GM12891 (cell line): Measurements from ENCODE around the gene FAM50A. TPM values are rescaled to one million over a fixed set of nuclear protein-coding genes. Genes with fewer than 3 reads are reported as not detected.
"Not testable (repeated sequence)": the region's sequence is repeated elsewhere in the genome, so short reads cannot be mapped to it uniquely, and the experiment has no call there.

ENCODE experiments used
- DNase-seq: peaks from one replicate; pipeline ENCODE4 v3.0.0; 2011; ENCODE audit warnings: low spot score; ENCODE audit not compliant: insufficient read length
- FAIRE-seq: peaks from 2 replicates; lab custom pipeline; 2011; peaks lifted over from hg19 to GRCh38; lab: Jason Lieb, UNC
- PAX5 ChIP-seq: IDR thresholded peaks from 2 replicates; pipeline ENCODE4 v1.6.1; 2011; ENCODE audit warnings: low read length, moderate library complexity, mild to moderate bottlenecking; ENCODE audit not compliant: insufficient read depth, severe bottlenecking
- POLR2A ChIP-seq: IDR thresholded peaks from 2 replicates; pipeline ENCODE4 v1.6.1; 2011; ENCODE audit warnings: low read depth, low read length, control low read depth
- POLR2AphosphoS5 ChIP-seq: IDR thresholded peaks from 2 replicates; pipeline ENCODE4 v1.6.1; 2011; ENCODE audit warnings: low read depth, low read length, control low read depth
- POU2F2 ChIP-seq: IDR thresholded peaks from 2 replicates; pipeline ENCODE4 v1.6.1; 2011; ENCODE audit warnings: low read depth, mild to moderate bottlenecking, control low read depth, low read length, moderate library complexity
- SPI1 ChIP-seq: IDR thresholded peaks from 2 replicates; pipeline ENCODE4 v1.6.1; 2011; ENCODE audit warnings: low read depth, low read length, control low read depth
- TAF1 ChIP-seq: IDR thresholded peaks from 2 replicates; pipeline ENCODE4 v1.6.1; 2011; ENCODE audit warnings: low read depth, low read length, control low read depth
- polyA plus RNA-seq: library from polyadenylated mRNA; unstranded; fragments of >200 nt; gene quantifications from one replicate; pipeline ENCODE4 v1.2.1, GENCODE V29; 2012; ENCODE audit warnings: low read depth, missing spikeins, inconsistent platforms; ENCODE audit not compliant: missing spikeins

Gene FAM50A, protein sequence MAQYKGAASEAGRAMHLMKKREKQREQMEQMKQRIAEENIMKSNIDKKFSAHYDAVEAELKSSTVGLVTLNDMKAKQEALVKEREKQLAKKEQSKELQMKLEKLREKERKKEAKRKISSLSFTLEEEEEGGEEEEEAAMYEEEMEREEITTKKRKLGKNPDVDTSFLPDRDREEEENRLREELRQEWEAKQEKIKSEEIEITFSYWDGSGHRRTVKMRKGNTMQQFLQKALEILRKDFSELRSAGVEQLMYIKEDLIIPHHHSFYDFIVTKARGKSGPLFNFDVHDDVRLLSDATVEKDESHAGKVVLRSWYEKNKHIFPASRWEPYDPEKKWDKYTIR
- polyA plus RNA-seq, result 59.9 TPM

- no peak for TF ChIP-seq POLR2AphosphoS5
- no peak for TF ChIP-seq POU2F2
- no peak for TF ChIP-seq PAX5
- no peak for TF ChIP-seq POLR2A
- no peak for TF ChIP-seq SPI1
- no peak for TF ChIP-seq TAF1
- DNase-seq, result peak; percentile 87
- FAIRE-seq, result peak; percentile 96
Measured at GRCh38 chrX:154443992-154444754, at the start of gene FAM50A. FAM50A (plus strand) TSS chrX:154444141; CDS start chrX:154444236, 95 bp downstream.

DNA sequence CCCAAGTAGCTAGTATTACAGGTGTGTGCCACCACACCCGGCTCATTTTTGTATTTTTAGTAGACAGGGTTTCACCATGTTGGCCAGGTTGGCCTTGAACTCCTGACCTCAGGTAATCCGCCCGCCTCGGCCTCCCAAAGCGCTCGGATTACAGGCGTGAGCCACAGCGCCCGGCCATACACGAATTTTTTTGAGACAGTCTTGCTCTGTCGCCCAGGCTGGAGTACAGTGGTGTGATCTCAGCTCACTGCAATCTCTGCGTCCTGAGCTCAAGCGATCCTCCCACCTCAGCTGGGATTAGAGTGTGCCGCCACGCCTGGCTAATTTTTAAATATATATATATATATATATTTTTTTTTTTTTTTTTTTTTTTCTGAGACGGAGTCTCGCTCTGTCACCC, 47.6 kb upstream of the FAM50A start:
- FAIRE-seq, DNase-seq: not testable (repeated sequence)

DNA sequence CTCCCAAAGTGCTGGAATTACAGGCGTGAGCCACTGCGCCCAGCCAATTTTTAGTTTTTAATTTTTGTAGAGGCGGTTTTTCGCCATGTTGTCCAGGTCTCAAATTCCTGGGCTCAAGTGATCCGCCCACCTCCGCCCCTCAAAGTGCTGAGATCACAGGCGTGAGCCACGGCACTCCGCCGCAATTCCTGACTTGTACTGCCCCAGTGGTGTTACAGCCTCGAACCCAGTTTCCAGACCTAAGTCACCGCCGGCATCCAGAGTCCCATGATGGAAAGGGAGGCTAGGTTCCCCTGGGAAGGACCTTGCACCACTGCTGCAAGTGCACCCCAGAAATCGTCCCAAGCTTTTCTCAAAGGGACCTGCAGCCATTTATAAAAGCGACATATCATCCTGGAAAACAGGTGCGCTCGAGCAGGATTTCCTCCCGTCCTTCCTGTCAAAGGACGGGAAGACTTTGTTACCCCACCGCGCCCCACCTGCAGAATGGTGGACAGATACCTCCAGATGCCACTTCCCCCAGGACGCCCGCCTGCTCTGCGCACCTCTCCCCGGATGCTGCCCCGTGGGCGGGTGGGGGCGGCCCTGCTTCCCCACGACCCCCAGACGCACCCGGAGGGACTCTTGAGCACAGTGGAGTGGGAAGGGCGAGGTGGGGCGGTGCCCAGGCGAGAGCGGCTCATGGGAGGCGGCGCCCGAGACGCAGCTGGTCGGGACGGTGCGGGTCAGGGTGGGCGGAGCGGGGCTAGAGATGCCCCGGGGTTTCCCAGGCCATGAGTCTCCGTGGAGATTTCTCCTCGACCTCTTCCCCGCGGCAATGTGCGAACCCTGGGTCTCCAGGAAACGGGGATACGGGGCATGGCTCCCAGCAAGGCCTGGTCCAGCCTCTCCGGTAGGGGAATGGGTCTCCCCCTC, 46.7 kb upstream of the FAM50A start:
- peak; percentile 75 for FAIRE-seq
- TF ChIP-seq PAX5 (no peak), POU2F2 (no peak), SPI1 (no peak), TAF1 (no peak), POLR2A (no peak), POLR2AphosphoS5 (no peak)
- peak; percentile 47 for DNase-seq

DNA sequence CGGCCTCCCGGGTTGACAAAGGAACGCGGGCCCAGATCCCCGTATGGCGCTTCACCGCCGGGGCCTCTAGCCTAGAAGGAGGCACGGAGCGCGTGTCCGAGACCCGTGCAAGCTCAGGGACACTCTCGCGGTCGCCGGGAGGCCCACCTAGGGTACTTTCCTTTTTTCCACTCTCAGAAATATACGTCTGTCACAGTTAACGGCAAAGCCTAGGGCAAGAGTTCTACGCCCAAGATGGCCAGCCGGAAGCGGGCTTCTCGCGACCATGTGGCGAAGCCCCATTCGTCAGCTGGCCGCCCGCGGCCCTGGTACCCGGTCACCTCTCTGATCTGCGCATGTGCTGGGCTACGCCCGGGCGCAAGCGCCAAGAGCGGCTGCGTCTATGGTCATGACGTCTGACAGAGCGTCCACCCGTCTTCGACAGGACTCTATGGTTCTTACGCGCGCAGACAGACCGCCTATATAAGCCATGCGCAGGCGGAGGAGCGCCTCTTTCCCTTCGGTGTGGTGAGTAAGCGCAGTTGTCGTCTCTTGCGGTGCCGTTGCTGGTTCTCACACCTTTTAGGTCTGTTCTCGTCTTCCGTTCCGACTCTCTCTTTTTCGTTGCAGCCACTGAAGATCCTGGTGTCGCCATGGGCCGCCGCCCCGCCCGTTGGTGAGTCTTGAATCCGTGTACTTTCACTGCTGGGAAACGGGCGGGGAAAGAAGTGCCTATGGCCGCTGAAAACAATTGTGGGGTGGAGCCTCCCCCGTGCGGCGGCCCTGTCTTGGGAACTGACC, 45.9 kb upstream of the FAM50A start, which contains the start of gene RPL10:
Gene RPL10, plus strand, starts transcription at position 490 of the 780 bp plus-strand sequence. Its CDS starts 143 bp downstream, at position 633.
- FAIRE-seq (peak; percentile 99), DNase-seq (peak; percentile 80)
- peak; percentile 100 for TF ChIP-seq POLR2A
- peak; percentile 96 for TF ChIP-seq POU2F2
- no peak for TF ChIP-seq PAX5
- TF ChIP-seq POLR2AphosphoS5, result peak; percentile 100
- no peak for TF ChIP-seq SPI1
- TF ChIP-seq TAF1, result peak; percentile 99

DNA sequence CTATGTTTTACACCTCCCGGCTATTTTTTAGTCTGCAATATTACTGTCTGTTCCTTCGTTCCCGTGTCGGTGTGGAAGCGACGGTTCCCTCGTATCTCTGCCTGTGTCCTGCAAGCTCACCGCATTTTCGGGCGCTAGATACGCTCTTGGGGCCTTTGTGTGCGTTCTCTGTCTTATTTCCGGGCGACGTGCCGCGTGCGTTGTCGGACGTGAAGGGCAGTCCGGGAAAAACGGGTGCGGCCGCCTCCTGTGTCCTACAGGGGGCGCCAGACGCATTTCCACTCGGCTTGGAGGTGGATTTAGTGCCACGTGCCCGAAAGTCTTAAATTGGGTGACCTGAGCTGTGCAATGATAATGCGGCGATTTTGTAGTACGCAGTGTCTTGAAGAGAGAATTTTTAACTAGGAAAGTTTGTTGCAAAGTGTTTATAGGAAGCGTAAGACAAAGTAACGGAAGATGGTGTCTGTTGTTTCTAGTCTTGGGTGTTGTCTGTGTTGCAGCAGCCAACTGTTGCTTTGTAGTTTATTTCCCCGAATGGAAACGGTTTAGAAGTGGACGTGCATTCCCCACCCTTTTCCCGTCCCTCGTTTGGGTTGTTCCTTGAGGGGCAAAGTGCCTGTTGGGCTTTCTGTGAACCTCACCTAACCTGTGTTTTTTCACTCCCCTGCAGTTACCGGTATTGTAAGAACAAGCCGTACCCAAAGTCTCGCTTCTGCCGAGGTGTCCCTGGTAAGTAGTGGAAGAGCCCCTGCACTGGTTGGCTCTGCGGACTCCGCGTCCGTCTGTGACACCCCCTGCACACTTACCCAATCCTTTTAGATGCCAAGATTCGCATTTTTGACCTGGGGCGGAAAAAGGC, 45.0 kb upstream of the FAM50A start:
- no peak for DNase-seq
- no peak for FAIRE-seq
- 0 out of 2 replicates have a peak, but pooled peaks have one; percentile 32 for TF ChIP-seq POU2F2
- TF ChIP-seq TAF1, result no peak

DNA sequence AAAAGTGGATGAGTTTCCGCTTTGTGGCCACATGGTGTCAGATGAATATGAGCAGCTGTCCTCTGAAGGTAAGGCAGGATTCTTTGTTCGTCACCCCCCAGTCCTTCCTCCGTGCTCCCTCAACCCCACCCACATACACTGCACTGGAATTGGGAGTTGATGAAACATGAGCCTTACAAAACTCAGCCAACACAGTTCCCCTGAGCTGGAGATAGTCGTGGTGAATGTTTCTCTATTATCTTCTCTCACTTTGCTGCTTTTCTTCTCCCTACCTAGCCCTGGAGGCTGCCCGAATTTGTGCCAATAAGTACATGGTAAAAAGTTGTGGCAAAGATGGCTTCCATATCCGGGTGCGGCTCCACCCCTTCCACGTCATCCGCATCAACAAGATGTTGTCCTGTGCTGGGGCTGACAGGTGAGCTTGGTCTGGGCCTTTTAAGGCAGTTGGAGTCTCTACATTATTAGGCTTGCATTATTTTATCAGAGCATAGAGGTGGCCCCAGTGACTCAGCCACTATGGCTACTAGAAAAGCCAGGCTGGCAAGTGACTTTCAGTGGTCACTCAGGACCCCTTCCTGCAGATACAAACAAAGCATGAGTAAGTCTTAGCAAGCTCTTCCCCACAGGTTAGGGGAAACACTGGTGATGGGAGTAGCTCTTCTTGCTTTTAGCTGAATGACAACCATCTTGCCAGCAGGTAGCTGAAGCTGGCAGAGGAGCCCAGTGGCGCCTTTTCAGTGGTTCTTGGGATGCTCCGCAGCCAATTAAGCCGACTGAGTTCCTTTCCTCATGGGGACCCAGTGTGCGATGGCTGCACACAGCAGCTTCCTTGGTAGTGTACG, 44.2 kb upstream of the FAM50A start:
- TF ChIP-seq SPI1 (no peak), POLR2AphosphoS5 (peak; percentile 8; the same call in 1 of the 2 replicates)
- DNase-seq (no peak), FAIRE-seq (peak; percentile 75)

- not testable (repeated sequence) for FAIRE-seq, DNase-seq
Measured at GRCh38 chrX:154400369-154400817, 43.5 kb upstream of the FAM50A start.
